ENCODE data around the gene DCXR.

DNA sequence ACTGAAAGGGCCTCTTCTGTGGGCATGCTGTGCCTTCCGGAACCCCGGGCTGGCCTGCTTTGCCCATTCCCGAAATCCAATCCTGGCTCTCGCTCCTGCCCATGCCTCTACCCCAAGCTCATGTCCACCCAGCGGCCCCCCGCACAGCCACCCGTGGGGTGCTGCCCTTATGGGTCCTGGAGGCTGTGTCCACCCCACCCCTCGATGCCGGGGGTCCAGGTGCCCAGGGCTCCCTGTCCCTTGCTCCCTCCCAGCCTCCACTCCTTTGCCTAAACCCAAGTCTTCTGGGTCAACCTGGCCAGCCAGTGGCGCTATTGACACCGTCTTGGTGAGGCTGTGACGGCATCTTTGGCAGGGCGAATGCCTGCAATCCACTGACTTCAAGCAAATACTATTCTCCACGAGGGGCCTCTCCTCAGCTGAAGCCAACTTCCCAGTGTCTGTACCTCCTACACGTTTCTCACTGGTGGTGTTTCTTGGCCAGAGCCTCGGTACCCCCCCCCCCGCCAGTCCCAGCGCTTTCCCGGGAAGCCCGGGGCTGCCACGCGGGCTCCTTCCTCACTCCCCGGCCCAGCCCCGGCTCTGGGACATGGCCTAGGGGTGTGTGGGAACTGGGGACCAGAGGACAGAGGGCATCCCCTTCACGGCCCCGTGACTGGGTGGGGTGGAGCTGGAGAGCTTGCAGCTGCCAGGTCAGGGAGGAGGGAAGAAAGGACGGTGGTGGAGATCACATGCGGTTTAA is 40.3 kb upstream of the DCXR start:
- TF ChIP-seq, protein P1, sequence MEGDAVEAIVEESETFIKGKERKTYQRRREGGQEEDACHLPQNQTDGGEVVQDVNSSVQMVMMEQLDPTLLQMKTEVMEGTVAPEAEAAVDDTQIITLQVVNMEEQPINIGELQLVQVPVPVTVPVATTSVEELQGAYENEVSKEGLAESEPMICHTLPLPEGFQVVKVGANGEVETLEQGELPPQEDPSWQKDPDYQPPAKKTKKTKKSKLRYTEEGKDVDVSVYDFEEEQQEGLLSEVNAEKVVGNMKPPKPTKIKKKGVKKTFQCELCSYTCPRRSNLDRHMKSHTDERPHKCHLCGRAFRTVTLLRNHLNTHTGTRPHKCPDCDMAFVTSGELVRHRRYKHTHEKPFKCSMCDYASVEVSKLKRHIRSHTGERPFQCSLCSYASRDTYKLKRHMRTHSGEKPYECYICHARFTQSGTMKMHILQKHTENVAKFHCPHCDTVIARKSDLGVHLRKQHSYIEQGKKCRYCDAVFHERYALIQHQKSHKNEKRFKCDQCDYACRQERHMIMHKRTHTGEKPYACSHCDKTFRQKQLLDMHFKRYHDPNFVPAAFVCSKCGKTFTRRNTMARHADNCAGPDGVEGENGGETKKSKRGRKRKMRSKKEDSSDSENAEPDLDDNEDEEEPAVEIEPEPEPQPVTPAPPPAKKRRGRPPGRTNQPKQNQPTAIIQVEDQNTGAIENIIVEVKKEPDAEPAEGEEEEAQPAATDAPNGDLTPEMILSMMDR (IDR thresholded peaks at IDR 0.05; ENCODE audit: insufficient read depth, low read depth, low read length): no peak
- TF ChIP-seq EZH2 (IDR thresholded peaks at IDR 0.05; ENCODE audit: insufficient read depth, low read length): no peak

All from astrocyte (in vitro differentiated cells and primary cell).